Measurements from ENCODE around the gene RANBP1.
A peak's percentile ranks its signal among the peaks of the same experiment; 100 is the strongest.
"Not testable (repeated sequence)": the region's sequence is repeated elsewhere in the genome, so short reads cannot be mapped to it uniquely, and the experiment has no call there.

The RANBP1 gene

GRCh38 chr22:20155330-20156041, 39.6 kb downstream of the RANBP1 start:
- peak; percentile 94 to 97 for DNase-seq

- no peak for DNase-seq
Measured at GRCh38 chr22:20156042-20156389, 40.1 kb downstream of the RANBP1 start.

- peak in 1 of 2 experiments; percentile 86 for DNase-seq
Measured at GRCh38 chr22:20156611-20157429, 40.9 kb downstream of the RANBP1 start.

GRCh38 chr22:20157430-20158183, 41.7 kb downstream of the RANBP1 start:
- no peak for DNase-seq

- DNase-seq, result no peak
Measured at GRCh38 chr22:20158391-20159036, 42.6 kb downstream of the RANBP1 start.

GRCh38 chr22:20159076-20159475, 43.2 kb downstream of the RANBP1 start:
- DNase-seq, result peak; percentile 51 to 84

GRCh38 chr22:20159531-20159930, 43.6 kb downstream of the RANBP1 start:
- DNase-seq, result not testable (repeated sequence)

GRCh38 chr22:20160041-20160440, 44.1 kb downstream of the RANBP1 start:
- no peak for DNase-seq

- DNase-seq, result no peak
Measured at GRCh38 chr22:20164863-20165262, 49.0 kb downstream of the RANBP1 start.

- DNase-seq, result no peak
Measured at GRCh38 chr22:20165421-20165820, 49.5 kb downstream of the RANBP1 start.

GRCh38 chr22:20165913-20166312, 50.0 kb downstream of the RANBP1 start:
- DNase-seq, result no peak

GRCh38 chr22:20166703-20167102, 50.8 kb downstream of the RANBP1 start:
- DNase-seq, result no peak

GRCh38 chr22:20167643-20168322, 51.9 kb downstream of the RANBP1 start:
- no peak for DNase-seq

GRCh38 chr22:20169253-20169822, 53.4 kb downstream of the RANBP1 start:
- DNase-seq, result no peak

GRCh38 chr22:20170170-20170569, 54.3 kb downstream of the RANBP1 start:
- DNase-seq, result no peak

- DNase-seq, result no peak
Measured at GRCh38 chr22:20171288-20172140, 55.6 kb downstream of the RANBP1 start.

GRCh38 chr22:20172141-20172613, 56.3 kb downstream of the RANBP1 start:
- no peak for DNase-seq

GRCh38 chr22:20173246-20173645, 57.3 kb downstream of the RANBP1 start:
- no peak for DNase-seq

GRCh38 chr22:20173772-20174171, 57.9 kb downstream of the RANBP1 start:
- peak in 1 of 2 experiments; percentile 48 for DNase-seq

- DNase-seq, result peak in 1 of 2 experiments; percentile 61
Measured at GRCh38 chr22:20174785-20175596, 59.1 kb downstream of the RANBP1 start.

Measured in NCI-H524 (cell line).